Mucosa of gallbladder (tissue), 1 donor: ENCODE measurements around the gene PCDHAC2. TPM values are rescaled to one million over a fixed set of nuclear protein-coding genes. Genes with fewer than 3 reads are reported as not detected.

ENCODE experiments used
- DNase-seq: peaks from one replicate; pipeline ENCODE4 v3.0.0-alpha.2; 2020; ENCODE audit warnings: low spot score
- total RNA-seq: library from RNA; stranded (reverse); gene quantifications from one replicate; pipeline ENCODE4 v1.2.1, GENCODE V29; 2021
- donor health status: DM: no; HTN: no; CAD: no.

Gene PCDHAC2
- total RNA-seq, 1 donor from 2014 or later = 33.4 TPM

DNA sequence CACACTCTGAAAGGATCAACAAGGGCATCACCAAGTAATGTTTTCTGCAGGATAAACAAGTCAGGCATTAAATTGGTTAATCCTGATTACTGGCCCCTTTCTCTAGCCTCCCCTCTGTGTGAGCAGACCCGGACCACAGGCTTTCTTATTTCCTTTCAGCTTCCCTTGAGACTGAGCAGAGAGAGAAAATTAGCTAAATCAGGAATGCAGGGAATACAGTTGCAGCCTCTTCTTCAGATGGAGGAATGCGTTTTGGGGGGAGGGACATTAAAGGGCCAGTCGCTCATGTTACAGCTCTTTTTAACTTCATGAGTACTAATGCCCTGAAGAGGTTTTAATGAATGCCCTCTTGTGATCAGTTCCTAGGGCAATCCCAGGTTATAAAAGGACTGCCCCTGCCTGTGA, 19.8 kb downstream of the PCDHAC2 start:
- DNase-seq = no peak

DNA sequence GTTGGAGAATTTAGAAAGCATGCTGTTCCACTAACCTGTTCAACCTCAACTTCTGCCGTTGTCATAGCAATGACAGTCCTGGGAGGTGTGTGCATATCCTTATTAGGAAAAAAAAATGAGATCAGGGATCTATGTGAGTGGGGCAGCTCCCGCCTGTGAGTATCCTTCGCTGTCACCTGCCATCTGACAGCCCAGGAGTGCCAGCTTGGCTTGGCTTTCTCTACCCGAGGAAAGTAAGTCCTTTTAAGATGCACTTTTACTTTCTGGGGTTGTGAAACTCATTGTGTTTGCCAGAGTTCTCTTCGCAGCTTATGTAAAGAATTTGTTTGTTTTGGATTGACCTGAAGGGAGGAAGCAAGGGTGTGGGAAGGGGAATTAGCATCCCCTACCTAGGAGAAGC, 21.8 kb downstream of the PCDHAC2 start:
- DNase-seq = no peak

DNA sequence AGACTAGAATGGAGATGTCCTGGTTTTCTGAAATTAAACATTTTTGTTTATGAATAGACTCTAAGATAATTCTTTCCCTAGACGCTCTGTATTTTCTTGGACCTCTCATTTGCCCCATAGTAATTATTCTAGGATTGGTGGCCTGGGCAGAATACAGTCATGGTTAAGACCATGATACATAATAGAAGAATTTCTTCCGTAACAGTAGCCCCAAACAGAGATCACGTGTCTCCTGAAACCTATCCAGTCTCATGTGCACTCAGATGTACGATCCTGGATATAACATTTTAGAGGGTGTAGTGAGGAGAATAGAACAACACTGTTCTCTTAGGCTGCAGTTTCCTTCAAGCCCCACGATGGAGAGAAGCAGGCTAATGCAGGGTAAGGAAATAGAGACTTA, 22.3 kb downstream of the PCDHAC2 start:
- no peak for DNase-seq

DNA sequence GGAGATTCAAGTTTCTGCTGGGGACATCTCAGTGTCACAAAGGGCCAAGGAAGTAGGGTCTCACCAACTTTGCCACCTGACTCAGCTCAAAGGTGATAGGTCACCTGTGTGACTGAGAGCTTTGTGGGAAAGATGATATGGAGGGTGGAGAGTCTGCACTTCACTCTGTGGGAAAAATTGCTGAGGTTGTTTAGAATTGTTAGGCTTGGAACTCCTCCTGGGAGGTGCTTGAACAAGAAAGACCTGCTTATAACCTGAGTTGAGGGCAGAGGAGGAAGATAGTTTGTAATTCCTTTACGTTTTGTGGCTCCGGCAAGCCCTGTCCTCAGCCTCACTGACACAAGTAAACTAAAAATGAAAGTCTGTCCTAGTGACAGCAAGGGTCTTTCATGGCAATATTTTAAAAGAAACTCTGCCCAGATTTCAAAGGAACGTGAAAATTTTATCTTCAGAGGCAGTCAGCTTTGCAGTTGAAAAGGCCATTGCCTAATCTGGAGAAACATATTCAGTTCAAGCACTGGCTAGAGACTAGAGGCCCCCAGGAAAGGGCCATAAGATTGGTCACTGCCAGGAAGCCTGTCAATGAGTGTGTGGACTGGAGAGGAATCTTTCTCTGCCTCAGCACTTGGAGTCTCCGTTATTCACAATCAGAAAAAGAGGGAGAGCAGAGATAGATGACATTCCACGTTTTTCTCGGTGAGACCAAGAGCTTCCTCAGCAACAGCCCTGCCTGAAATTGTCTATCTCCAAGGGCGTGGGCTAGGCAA, 23.2 kb downstream of the PCDHAC2 start:
- DNase-seq = no peak

DNA sequence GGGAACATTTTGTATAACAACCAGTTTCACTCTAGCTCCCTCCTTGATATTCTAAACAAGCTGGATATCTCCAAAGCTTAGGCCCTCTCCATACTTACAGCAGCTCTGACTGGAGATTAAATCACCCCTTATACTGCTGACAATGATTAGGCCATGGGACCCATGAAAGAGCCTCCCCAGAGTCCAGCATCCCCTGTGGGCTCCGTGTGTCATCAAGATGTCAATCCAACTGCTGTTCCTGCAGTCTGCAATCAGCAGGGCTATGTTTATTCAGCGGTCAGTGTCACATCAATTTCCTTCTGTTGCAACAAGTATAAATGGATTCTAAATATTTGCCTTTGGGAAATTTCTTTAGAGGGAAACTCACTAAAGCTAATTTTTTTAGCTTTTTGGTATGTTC, 26.6 kb downstream of the PCDHAC2 start:
- DNase-seq = no peak

DNA sequence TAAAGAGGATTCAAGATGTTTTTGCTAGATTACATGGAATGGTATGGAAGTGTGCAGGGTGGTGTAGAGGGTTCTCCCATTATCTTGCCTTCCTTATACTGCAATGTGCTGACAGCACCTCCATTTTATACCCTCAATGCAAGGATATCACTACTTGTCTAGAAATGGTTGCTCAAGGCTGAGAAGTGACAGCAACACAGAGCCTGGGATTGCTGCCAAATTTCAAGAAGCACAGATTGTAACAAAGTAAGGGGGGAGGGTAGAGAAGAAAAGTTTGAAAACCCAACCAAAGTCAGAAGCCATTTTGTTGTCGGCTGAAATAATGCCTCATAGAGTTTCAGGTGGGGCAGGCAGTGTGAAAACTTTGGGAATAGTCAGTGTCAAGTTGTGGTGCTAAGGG, 29.8 kb downstream of the PCDHAC2 start:
- DNase-seq = no peak

DNA sequence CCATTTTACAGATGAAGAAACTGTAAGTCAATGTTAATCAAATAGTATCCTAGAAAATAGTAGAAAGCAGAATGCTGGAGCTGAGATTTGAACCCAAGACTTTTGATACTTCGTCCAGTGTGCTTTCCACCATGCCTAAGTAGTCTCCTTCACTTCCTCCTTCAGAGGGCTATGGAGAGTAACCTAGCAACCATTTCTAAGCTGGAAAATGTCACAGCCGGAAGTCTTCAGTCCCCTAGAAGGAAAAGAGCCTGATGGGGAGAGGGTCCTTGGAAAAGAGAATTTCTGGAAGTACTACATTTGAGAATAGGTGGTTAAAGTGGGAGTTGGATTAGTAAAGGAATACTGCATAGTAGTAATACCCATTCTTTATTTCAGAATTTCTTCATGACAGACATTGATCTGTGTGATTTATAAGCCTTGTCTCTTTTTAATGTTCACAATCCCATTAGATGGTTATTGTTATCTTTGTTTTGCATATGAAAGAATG, 32.7 kb downstream of the PCDHAC2 start:
- DNase-seq = no peak

DNA sequence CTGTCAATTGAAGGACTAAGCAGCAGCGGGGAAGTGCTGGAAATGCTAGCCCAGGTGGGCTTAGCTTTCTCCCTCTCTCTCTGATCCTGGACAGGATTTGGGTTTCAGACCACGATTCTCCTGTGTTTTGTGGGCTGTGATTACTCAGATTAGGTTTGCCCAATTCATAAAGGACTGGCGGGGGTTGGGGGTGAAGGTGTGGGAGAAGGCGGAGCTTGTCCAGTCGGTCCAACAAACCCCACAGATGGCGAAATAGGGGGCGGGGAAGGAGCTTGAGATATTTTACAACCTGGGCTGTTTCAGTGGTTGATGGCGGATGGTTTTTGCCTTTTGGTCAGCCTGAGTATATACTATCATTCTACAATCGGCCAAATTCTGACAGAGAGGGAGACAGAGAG, 35.2 kb downstream of the PCDHAC2 start:
- peak; percentile 12 for DNase-seq

DNA sequence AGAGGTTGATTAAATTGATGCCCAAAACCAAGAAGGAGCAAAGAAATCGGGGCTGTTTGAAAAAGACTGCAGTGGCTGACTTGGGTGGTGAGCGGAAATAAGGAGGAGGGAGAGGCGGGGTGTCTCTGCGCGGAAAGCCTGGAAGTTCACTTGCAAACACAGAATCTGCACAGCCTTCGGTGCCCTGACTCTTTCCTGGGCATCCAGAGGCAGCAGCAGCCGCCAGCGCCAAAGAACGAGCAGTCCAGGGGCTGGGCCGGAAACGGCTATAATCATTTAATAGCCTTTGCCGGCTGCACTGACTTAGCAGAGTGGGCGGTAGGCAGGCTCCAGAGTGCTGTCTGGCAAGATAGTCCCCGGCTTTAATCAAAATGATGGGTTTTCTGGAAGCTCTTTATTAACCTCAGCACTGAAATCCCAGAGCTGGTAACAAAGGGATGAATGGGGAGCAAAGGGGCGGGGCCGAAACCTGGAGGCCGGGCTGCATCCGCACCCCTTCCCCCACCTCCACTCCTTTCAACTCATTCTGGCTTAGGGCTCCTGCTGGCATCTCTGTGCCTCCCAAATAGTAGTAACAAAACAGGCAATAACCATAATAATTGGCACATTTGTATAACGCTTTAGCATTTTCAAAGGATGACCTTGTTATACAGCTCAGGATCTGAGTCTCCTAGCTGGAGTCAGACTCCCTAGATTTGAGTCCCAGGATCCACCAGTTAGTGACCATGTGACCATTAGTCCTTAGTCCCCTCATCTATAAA, 35.7 kb downstream of the PCDHAC2 start:
- DNase-seq = peak; percentile 16

DNA sequence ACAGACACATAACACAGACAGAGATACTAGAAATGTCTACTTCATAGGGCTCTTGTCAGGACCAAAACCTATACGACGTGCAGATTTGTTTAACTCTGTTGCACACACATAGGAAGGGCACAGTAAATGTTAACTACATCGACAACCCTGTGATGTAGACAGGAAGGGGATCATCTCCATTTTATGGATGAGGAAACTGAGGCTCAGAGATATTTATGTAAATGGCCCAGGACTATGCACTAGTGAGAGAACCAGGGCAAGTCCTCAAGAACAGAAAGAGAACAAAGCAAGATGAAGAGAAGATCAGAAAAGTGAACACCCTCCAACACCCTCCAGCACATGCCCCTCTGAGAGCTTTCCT, 36.3 kb downstream of the PCDHAC2 start:
- no peak for DNase-seq

DNA sequence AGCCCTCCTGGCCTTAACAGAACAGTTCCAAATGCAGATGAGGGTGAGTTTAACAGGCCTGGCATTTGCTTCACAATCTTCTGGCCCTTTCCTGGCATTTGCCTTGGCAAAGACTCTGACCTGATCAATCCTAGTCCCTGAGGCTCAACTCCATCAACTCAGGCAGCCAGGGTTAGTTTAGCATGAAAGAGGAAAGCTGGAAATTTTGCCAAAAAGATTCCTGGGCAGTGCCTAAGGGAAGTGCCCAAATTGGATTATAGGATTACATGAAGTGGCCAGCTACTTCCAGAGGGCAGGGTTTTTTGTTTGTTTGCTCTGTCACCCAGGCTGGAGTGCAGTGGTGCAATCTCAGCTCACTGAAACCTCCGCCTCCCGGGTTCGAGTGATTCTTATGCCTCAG, 36.8 kb downstream of the PCDHAC2 start:
- no peak for DNase-seq

DNA sequence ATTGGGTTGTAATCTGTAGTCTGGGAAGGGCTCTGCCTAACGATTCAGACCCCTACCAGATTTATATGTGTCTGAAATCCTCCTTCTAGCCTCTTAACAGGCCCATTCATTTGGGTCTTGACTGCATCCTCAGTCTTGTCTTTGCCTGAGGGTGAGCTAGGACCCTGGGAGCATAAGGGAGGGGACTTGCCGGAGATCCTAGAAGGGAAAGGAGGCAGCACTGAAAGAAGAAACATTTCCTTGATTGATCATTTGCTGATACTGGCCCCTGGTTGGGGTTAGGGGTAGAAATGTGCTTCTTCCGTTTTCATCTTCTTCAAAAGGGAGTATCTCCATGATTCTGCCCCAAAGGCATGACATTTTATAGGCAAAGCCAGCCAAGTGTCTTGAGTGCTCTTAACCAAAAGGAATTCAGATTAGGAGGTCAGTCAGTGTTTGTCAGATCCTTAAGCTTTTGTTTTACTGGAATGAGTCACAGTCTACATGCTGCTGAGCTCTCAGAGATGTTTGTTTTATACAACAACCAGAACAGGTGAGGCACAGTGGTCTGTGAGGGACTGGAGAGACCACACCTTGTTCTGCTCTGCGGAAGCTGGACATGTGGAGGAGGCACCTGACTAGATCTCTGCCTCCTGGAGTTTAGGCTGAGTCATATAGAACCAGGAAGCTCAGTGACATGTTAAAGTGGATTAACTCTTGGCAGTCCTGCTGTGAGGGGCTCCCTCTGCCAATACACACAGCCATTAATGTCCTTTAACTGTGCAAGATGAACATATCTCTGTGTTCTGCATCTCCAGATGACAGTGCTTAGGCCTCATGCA, 37.7 kb downstream of the PCDHAC2 start:
- peak; percentile 89 for DNase-seq

DNA sequence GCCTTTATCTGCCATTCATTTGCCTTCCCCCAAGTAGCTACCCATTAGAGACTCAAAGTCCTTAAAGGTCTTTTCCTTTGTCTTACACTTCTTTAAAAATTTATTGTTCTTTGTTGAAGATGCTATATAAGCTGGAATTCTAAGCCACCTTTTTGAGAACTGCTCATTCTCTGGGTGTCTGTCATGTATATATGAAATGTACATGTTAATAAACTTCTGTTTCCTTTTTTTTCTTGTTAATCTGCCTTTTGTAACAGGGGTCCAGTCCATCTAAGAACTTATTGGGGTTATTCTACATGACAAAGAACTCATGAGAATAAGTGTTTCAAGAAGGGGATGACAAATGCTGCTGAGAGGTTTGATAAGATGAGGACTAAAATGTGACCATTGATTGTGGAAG, 41.5 kb downstream of the PCDHAC2 start:
- DNase-seq = no peak

DNA sequence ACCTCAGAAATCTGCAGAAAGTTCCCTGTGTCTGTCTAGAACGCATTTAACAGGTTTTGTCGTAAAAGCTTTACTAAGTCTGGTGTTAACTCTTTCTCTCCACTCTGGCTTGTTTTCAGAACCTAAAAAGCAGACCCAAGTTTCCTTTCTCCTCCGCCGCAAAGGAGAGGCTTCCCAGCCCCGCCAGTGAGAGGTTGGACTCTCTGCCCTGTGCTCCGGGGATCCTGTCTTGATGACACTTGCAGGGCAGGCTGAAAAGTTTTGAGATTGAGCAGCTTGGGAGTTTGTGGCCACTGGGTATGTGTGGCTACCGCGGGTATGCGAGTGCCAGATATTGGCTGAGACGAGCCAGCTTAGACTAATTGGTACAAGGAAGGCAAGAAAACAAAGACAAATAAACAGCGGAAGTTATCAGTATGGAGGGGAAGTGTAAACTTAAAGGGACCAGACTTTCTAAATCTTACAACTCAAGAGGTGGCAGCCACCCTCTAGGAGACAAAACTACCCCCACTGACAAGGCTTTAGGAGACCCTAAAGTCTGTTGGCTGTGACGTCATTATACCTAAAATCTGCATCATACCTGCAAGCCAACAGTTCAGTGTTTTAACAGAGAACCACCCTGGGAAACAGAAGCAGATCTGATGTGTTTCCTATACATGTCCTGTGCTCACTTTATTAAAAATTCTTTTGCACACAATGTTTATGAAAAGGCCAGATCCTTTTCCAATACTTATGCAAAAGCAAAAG, 43.9 kb downstream of the PCDHAC2 start:
- no peak for DNase-seq

DNA sequence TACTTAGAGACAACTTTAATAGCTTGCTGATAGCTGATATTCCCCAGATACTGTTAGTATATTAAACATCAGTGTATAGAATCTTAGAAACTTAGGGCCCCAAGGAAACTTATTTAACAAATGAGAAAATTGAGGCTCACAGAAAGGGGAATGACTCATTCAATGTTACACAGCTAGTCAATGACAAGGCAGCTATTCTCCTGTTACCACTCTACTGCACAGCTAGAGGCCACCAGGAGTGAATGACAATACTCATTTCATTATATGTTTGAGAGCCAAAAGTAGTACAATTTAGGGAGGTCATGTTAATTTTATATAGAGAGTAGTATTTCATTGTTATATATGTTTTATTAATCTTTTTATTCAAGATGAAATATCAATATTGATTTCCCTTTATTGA, 51.7 kb downstream of the PCDHAC2 start:
- DNase-seq = no peak

Other genes with a start within 250 kb of the PCDHAC2 start
- gene PCDHA1, start 180.3 kb upstream of the PCDHAC2 start, total RNA-seq = 0.06 TPM
- gene PCDHA2, start 171.6 kb upstream of the PCDHAC2 start, total RNA-seq = 0.20 TPM
- gene PCDHA3, start 165.4 kb upstream of the PCDHAC2 start, total RNA-seq = 1.9 TPM
- gene PCDHA4, start 159.4 kb upstream of the PCDHAC2 start, total RNA-seq = 8.0 TPM
- gene PCDHA5, start 144.9 kb upstream of the PCDHAC2 start, total RNA-seq = 1.2 TPM
- 2.0 TPM for gene PCDHA6, start 138.5 kb upstream of the PCDHAC2 start, total RNA-seq
- gene PCDHA7, start 132.2 kb upstream of the PCDHAC2 start, total RNA-seq = 0.89 TPM
- gene PCDHA8, start 125.3 kb upstream of the PCDHAC2 start, total RNA-seq = 0.49 TPM
- 0.29 TPM for gene PCDHA9, start 118.1 kb upstream of the PCDHAC2 start, total RNA-seq
- 2.9 TPM for gene PCDHA10, start 110.6 kb upstream of the PCDHAC2 start, total RNA-seq
- 2.9 TPM for gene PCDHA11, start 97.5 kb upstream of the PCDHAC2 start, total RNA-seq
- 10.0 TPM for gene PCDHA12, start 91.2 kb upstream of the PCDHAC2 start, total RNA-seq
- gene PCDHA13, start 84.4 kb upstream of the PCDHAC2 start, total RNA-seq = 6.7 TPM
- 12.2 TPM for gene PCDHAC1, start 40.2 kb upstream of the PCDHAC2 start, total RNA-seq
- 0.09 TPM for gene PCDHB1, start 84.9 kb downstream of the PCDHAC2 start, total RNA-seq
- 3.6 TPM for gene PCDHB2, start 128.1 kb downstream of the PCDHAC2 start, total RNA-seq
- 1.4 TPM for gene PCDHB3, start 134.0 kb downstream of the PCDHAC2 start, total RNA-seq
- 5.2 TPM for gene PCDHB4, start 155.3 kb downstream of the PCDHAC2 start, total RNA-seq
- gene PCDHB5, start 168.7 kb downstream of the PCDHAC2 start, total RNA-seq = 8.0 TPM
- 0.60 TPM for gene PCDHB6, start 183.6 kb downstream of the PCDHAC2 start, total RNA-seq
- 2.1 TPM for gene PCDHB7, start 206.2 kb downstream of the PCDHAC2 start, total RNA-seq
- gene PCDHB8, start 211.3 kb downstream of the PCDHAC2 start, total RNA-seq = 1.8 TPM
- gene PCDHB16, start 215.9 kb downstream of the PCDHAC2 start, total RNA-seq = 3.0 TPM
- gene PCDHB9, start 220.7 kb downstream of the PCDHAC2 start, total RNA-seq = 2.1 TPM
- 2.5 TPM for gene PCDHB10, start 225.9 kb downstream of the PCDHAC2 start, total RNA-seq
- gene PCDHB11, start 233.2 kb downstream of the PCDHAC2 start, total RNA-seq = 8.5 TPM
- gene PCDHB12, start 242.2 kb downstream of the PCDHAC2 start, total RNA-seq = 3.5 TPM
- gene PCDHB13, start 247.4 kb downstream of the PCDHAC2 start, total RNA-seq = 8.3 TPM